HCT116 (cell line): ENCODE data around the gene ZCCHC13. TPM values are rescaled to one million over a fixed set of nuclear protein-coding genes. Genes with fewer than 3 reads are reported as not detected.
A peak's percentile ranks its signal among the peaks of the same experiment; 100 is the strongest.

ENCODE experiments used
- ATAC-seq: fragments of 200-7000 bp; cut with Tn5 transposase; 2 replicates; pipeline ENCODE4 v1.9.1; 2020; ENCODE audit warnings: mild to moderate bottlenecking, moderate library complexity
- BruUV-seq: library from RNA; stranded (reverse); fragments of 400-500 nt; replicated peaks from 2 replicates; lab custom pipeline; 2021; lab: Mats Ljungman, UMichigan
- CTCF ChIA-PET: fragments of 300-600 bp; sonication (Branson Sonifier 250); formaldehyde crosslinking; loops from one replicate; lab custom pipeline; 2021; ENCODE audit warnings: antibody characterized with exemption; lab: Charles Lee
- POLR2A ChIA-PET: fragments of 300-600, 350-600 bp; sonication (Branson Sonifier 250); formaldehyde crosslinking; loops from one replicate; lab custom pipeline; 2021; ENCODE audit warnings: antibody characterized with exemption; lab: Charles Lee
- RAD21 ChIA-PET, 2 experiments: fragments of 300-600 bp; sonication (Branson Sonifier 250); formaldehyde crosslinking; loops; one replicate each; lab custom pipeline; 2023; ENCODE audit warnings: low total read pairs in 2 of 2; ENCODE audit not compliant: uncharacterized antibody in 2 of 2, unreplicated experiment in 2 of 2, low non-redundant PET in 1 of 2; lab: Charles Lee
- DNase-seq: peaks from one replicate; pipeline ENCODE4 v3.0.0-alpha.2; 2010; ENCODE audit warnings: low read depth, low spot score
- H2AFZ ChIP-seq: fragments of 200-600 bp; shearing (Covaris generic), sonication (generic); 2 replicates; pipeline ENCODE4 v1.6.1; 2017; ENCODE audit warnings: low read depth, mixed run types, mixed read lengths, antibody characterized with exemption, low read length; ENCODE audit not compliant: poor library complexity, severe bottlenecking
- H3K27ac ChIP-seq: 2 replicates; pipeline ENCODE4 v1.5.1; 2012; ENCODE audit warnings: low read depth, low read length
- H3K27me3 ChIP-seq: fragments of 200-600 bp; sonication (generic); 2 replicates; pipeline ENCODE4 v1.6.1; 2016; ENCODE audit warnings: mixed run types, low read length, mixed read lengths; ENCODE audit not compliant: insufficient read depth
- H3K36me3 ChIP-seq, 2 experiments: fragments of 200-500 bp in 1 of 2; fragments of 200-600 bp in 1 of 2; sonication (Bioruptor generic) in 1 of 2; sonication (generic) in 1 of 2; 2 replicates each; pipeline versions ENCODE4 v1.5.1 to v1.6.1; 2014 to 2016; ENCODE audit warnings: low read length in 2 of 2, inconsistent platforms in 1 of 2, mixed read lengths in 1 of 2, mixed run types in 1 of 2; ENCODE audit not compliant: insufficient read depth in 2 of 2, control insufficient read depth in 1 of 2
- H3K4me1 ChIP-seq, 2 experiments: fragments of 200-600 bp in 1 of 2; sonication (generic) in 1 of 2; 2 replicates each; pipeline versions ENCODE4 v1.5.1 to v1.6.1; 2012 to 2017; ENCODE audit warnings: low read length in 2 of 2, inconsistent platforms in 1 of 2, mild to moderate bottlenecking in 1 of 2, mixed read lengths in 1 of 2, mixed run types in 1 of 2, moderate library complexity in 1 of 2; ENCODE audit not compliant: insufficient read depth in 2 of 2, control insufficient read depth in 1 of 2
- H3K4me2 ChIP-seq: fragments of 200-600 bp; sonication (generic); 2 replicates; pipeline ENCODE4 v1.6.1; 2017; ENCODE audit warnings: mixed run types, low read length, mixed read lengths
- H3K4me3 ChIP-seq, 2 experiments: fragments of 200-600 bp in 1 of 2; sonication (generic) in 1 of 2; replicated peaks in 1 of 2; 2 replicates each; pipeline ENCODE4 v1.5.1; 2011 to 2016; ENCODE audit warnings: low read length in 2 of 2, control low read depth in 1 of 2, low read depth in 1 of 2, mild to moderate bottlenecking in 1 of 2, mixed read lengths in 1 of 2, mixed run types in 1 of 2
- H3K79me2 ChIP-seq: fragments of 200-600 bp; sonication (generic); 2 replicates; pipeline ENCODE4 v1.6.1; 2017; ENCODE audit warnings: mild to moderate bottlenecking, mixed run types, low read length, moderate library complexity, mixed read lengths; ENCODE audit not compliant: insufficient read depth
- H3K9ac ChIP-seq: fragments of 200-600 bp; sonication (generic); 2 replicates; pipeline ENCODE4 v1.6.1; 2016; ENCODE audit warnings: low read length, mixed read lengths
- H3K9me2 ChIP-seq: fragments of 200-600 bp; sonication (generic), shearing (Covaris generic); 2 replicates; pipeline ENCODE4 v1.6.1; 2017; ENCODE audit warnings: mixed run types, mild to moderate bottlenecking, moderate library complexity; ENCODE audit not compliant: insufficient read depth
- H3K9me3 ChIP-seq, 2 experiments: fragments of 200-500 bp in 1 of 2; fragments of 200-600 bp in 1 of 2; sonication (Bioruptor generic) in 1 of 2; sonication (generic) in 1 of 2; 2 replicates each; pipeline ENCODE4 v1.6.1; 2014 to 2017; ENCODE audit warnings: low read length in 2 of 2, mixed read lengths in 2 of 2, inconsistent platforms in 1 of 2, low read depth in 1 of 2, mild to moderate bottlenecking in 1 of 2, mixed run types in 1 of 2, moderate library complexity in 1 of 2; ENCODE audit not compliant: control insufficient read depth in 1 of 2, insufficient read depth in 1 of 2
- H4K20me1 ChIP-seq: fragments of 200-600 bp; sonication (generic), shearing (Covaris generic); 2 replicates; pipeline ENCODE4 v1.6.1; 2017; ENCODE audit warnings: mixed run types, mild to moderate bottlenecking, moderate library complexity; ENCODE audit not compliant: insufficient read depth
- CBX3 ChIP-seq: IDR thresholded peaks from 2 replicates; pipeline ENCODE4 v1.6.1; 2012; ENCODE audit warnings: low read depth
- EGR1 ChIP-seq: IDR thresholded peaks from 2 replicates; pipeline ENCODE4 v1.6.1; 2012; ENCODE audit warnings: low read depth
- ELF1 ChIP-seq: IDR thresholded peaks from 2 replicates; pipeline ENCODE4 v1.6.1; 2012; ENCODE audit warnings: low read depth, borderline replicate concordance
- EZH2 ChIP-seq: fragments of 200-600 bp; sonication (generic); IDR thresholded peaks from 2 replicates; pipeline ENCODE4 v1.6.1; 2017; ENCODE audit warnings: antibody characterized with exemption, mixed run types
- EZH2phosphoT487 ChIP-seq: fragments of 200-600 bp; IDR thresholded peaks from 2 replicates; pipeline ENCODE4 v1.6.1; 2018; ENCODE audit warnings: antibody characterized with exemption, borderline replicate concordance
- FOSL1 ChIP-seq: IDR thresholded peaks from 2 replicates; pipeline ENCODE4 v1.6.1; 2012; ENCODE audit warnings: low read depth
- POLR2A ChIP-seq: IDR thresholded peaks from 2 replicates; pipeline ENCODE4 v1.7.0; 2011; ENCODE audit warnings: borderline replicate concordance; ENCODE audit not compliant: insufficient read depth, insufficient read length; ENCODE audit errors: extremely low read depth
- RAD21 ChIP-seq: IDR thresholded peaks from 2 replicates; pipeline ENCODE4 v1.6.1; 2012; ENCODE audit warnings: low read depth, mild to moderate bottlenecking
- SIN3A ChIP-seq: IDR thresholded peaks from 2 replicates; pipeline ENCODE4 v1.6.1; 2012; ENCODE audit warnings: low read depth
- SP1 ChIP-seq: IDR thresholded peaks from 2 replicates; pipeline ENCODE4 v1.6.1; 2012; ENCODE audit warnings: low read depth
- SRF ChIP-seq: IDR thresholded peaks from 2 replicates; pipeline ENCODE4 v1.6.1; 2012; ENCODE audit warnings: low read depth
- TCF7L2 ChIP-seq: IDR thresholded peaks from 2 replicates; pipeline ENCODE4 v1.7.0; 2011; ENCODE audit warnings: borderline replicate concordance, inconsistent platforms; ENCODE audit not compliant: insufficient read depth, insufficient read length; ENCODE audit errors: extremely low read depth
- ZBTB33 ChIP-seq: IDR thresholded peaks from 2 replicates; pipeline ENCODE4 v1.6.1; 2011; ENCODE audit warnings: mild to moderate bottlenecking, low read length, moderate library complexity; ENCODE audit not compliant: insufficient replicate concordance; ENCODE audit errors: extremely low read depth
- ZFX ChIP-seq: fragments of 450-650 bp; IDR thresholded peaks from 2 replicates; pipeline ENCODE4 v1.6.1; 2017
- ZNF274 ChIP-seq: fragments of 200-500 bp; sonication (Bioruptor generic); IDR thresholded peaks from 2 replicates; pipeline ENCODE4 v1.6.1; 2014; ENCODE audit warnings: mild to moderate bottlenecking, low read depth, low read length, inconsistent platforms
- intact Hi-C: fragments of 100-400 bp; cut with micrococcal nuclease; formaldehyde crosslinking; loops from 2 replicates; pipeline ENCODE4 v1.10.0; 2022
- total RNA-seq: library from RNA; stranded (reverse); gene quantifications from one replicate; pipeline ENCODE4 v1.2.1, GENCODE V29; 2021; ENCODE audit not compliant: unreplicated experiment
- TF ChIP-seq, protein P1 (sequence below): IDR thresholded peaks from 2 replicates; pipeline ENCODE4 v1.6.1; 2012
- TF ChIP-seq, protein P2 (sequence below), 3 experiments: fragments of 200-600 bp in 1 of 3; sonication (generic) in 1 of 3; IDR thresholded peaks in 2 of 3; conservative IDR thresholded peaks in 1 of 3; 2 replicates each; pipeline ENCODE4 v1.5.1; 2012 to 2017; ENCODE audit warnings: low read depth in 2 of 3, low read length in 2 of 3, antibody characterized with exemption in 1 of 3, borderline replicate concordance in 1 of 3, control low read depth in 1 of 3, mild to moderate bottlenecking in 1 of 3, mixed read lengths in 1 of 3, mixed run types in 1 of 3, moderate library complexity in 1 of 3; ENCODE audit not compliant: insufficient read depth in 1 of 3
- TF ChIP-seq, protein P3 (sequence below): IDR thresholded peaks from 2 replicates; pipeline ENCODE4 v1.6.1; 2012

Gene ZCCHC13
- total RNA-seq, 1 experiment from 2014 or later: not detected

- Histone ChIP-seq H3K4me2 (peak overlapping the region; percentile 90), H3K27ac (peak overlapping the region; percentile 86), H3K79me2 (peaks cover 44% of the 10 kb centered on the region), H3K27me3 (no peaks in the 10 kb centered on the region), H3K36me3 (peaks cover 0 to 8% of the 10 kb centered on the region in 2 experiments; a peak in 1 of 4 replicates), H4K20me1 (no peaks in the 10 kb centered on the region), H3K4me1 (peaks cover 0 to 10% of the 10 kb centered on the region in 2 experiments; a peak in 2 of 4 replicates), H2AFZ (no peak overlapping the region), H3K9me2 (no peaks in the 10 kb centered on the region), H3K4me3 (peak overlapping the region; percentile 65 to 77), H3K9me3 (no peaks in the 10 kb centered on the region), H3K9ac (peak overlapping the region; percentile 80)
- TSS peak; percentile 88 for BruUV-seq
- ChIA-PET RAD21 (no interaction called here), CTCF (interaction anchor here (0.5 to 0.9 kb wide), 2 partner anchors 13 to 53 kb away, joined by 3 read pairs; no protein-coding TSS in a partner anchor), POLR2A (interaction anchor here (1.2 kb wide), 1 partner anchor 40 kb away, joined by 3 read pairs; no protein-coding TSS in a partner anchor)
- ATAC-seq (peak; percentile 37), DNase-seq (no peak)
- intact Hi-C loops: loop anchor here (5.0 kb wide), 1 partner anchor 45 kb away; no protein-coding TSS in a partner anchor
- TF ChIP-seq ZNF274 (no peak), RAD21 (no peak), POLR2A (no peak), FOSL1 (no peak), CBX3 (no peak), EZH2phosphoT487 (no peak), EZH2 (no peak), ZBTB33 (no peak), EGR1 (no peak), ELF1 (no peak), SP1 (no peak), ZFX (no peak), SRF (no peak), SIN3A (no peak), TCF7L2 (no peak)
- TF ChIP-seq, protein P1, sequence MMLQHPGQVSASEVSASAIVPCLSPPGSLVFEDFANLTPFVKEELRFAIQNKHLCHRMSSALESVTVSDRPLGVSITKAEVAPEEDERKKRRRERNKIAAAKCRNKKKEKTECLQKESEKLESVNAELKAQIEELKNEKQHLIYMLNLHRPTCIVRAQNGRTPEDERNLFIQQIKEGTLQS: no peak
- TF ChIP-seq, protein P2, sequence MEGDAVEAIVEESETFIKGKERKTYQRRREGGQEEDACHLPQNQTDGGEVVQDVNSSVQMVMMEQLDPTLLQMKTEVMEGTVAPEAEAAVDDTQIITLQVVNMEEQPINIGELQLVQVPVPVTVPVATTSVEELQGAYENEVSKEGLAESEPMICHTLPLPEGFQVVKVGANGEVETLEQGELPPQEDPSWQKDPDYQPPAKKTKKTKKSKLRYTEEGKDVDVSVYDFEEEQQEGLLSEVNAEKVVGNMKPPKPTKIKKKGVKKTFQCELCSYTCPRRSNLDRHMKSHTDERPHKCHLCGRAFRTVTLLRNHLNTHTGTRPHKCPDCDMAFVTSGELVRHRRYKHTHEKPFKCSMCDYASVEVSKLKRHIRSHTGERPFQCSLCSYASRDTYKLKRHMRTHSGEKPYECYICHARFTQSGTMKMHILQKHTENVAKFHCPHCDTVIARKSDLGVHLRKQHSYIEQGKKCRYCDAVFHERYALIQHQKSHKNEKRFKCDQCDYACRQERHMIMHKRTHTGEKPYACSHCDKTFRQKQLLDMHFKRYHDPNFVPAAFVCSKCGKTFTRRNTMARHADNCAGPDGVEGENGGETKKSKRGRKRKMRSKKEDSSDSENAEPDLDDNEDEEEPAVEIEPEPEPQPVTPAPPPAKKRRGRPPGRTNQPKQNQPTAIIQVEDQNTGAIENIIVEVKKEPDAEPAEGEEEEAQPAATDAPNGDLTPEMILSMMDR (IDR thresholded peaks at IDR 0.05 in 2 of 3, conservative IDR thresholded peaks at IDR 0.05 in 1 of 3; ENCODE audit: borderline replicate concordance in 1 of 3, insufficient read depth in 1 of 3, low read depth in 2 of 3, low read length in 2 of 3): no peak
- TF ChIP-seq, protein P3, sequence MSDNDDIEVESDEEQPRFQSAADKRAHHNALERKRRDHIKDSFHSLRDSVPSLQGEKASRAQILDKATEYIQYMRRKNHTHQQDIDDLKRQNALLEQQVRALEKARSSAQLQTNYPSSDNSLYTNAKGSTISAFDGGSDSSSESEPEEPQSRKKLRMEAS: no peak
Observed at GRCh38 chrX:74292808-74293123, 11.2 kb upstream of the ZCCHC13 start.
